H1 (cell line): ENCODE data around the gene GABPB2. TPM values are rescaled to one million over a fixed set of nuclear protein-coding genes. Genes with fewer than 3 reads are reported as not detected.

Experiments
- CTCF ChIA-PET: fragments of 300-600 bp; sonication (Branson Sonifier 250); formaldehyde crosslinking; loops from one replicate; lab custom pipeline; 2021; ENCODE audit not compliant: partially characterized antibody; lab: Charles Lee
- POLR2A ChIA-PET: fragments of 300-600 bp; sonication (Branson Sonifier 250); formaldehyde crosslinking; loops from one replicate; lab custom pipeline; 2021; ENCODE audit warnings: inconsistent platforms; ENCODE audit not compliant: partially characterized antibody; lab: Charles Lee
- DNase-seq, 2 experiments: peaks; one replicate each; pipeline versions ENCODE4 v3.0.0 to v3.0.0-alpha.2; 2010 to 2022; ENCODE audit warnings: low spot score in 2 of 2, low read depth in 1 of 2, mixed read lengths in 1 of 2
- FAIRE-seq: peaks from 2 replicates; lab custom pipeline; 2011; peaks lifted over from hg19 to GRCh38; lab: Jason Lieb, UNC
- H2AFZ ChIP-seq: 2 replicates; pipeline ENCODE4 v1.8.1; 2012; ENCODE audit warnings: low read length, inconsistent platforms
- H2AK5ac ChIP-seq: 2 replicates; pipeline ENCODE4 v1.6.1; 2013; ENCODE audit warnings: low read depth, low read length
- H2BK120ac ChIP-seq: replicated peaks from 2 replicates; pipeline ENCODE3; 2013; ENCODE audit warnings: low read depth, low read length, inconsistent platforms
- H2BK12ac ChIP-seq: 2 replicates; pipeline ENCODE4 v1.6.1; 2013; ENCODE audit warnings: low read depth, low read length
- H2BK15ac ChIP-seq: 2 replicates; pipeline ENCODE4 v1.6.1; 2013; ENCODE audit warnings: low read length
- H2BK20ac ChIP-seq: 2 replicates; pipeline ENCODE4 v1.6.1; 2013; ENCODE audit warnings: low read length
- H2BK5ac ChIP-seq: 2 replicates; pipeline ENCODE4 v1.6.1; 2013; ENCODE audit warnings: low read depth, low read length
- H3K14ac ChIP-seq: 2 replicates; pipeline ENCODE4 v1.6.1; 2013; ENCODE audit warnings: inconsistent platforms; ENCODE audit not compliant: insufficient read length
- H3K18ac ChIP-seq: 2 replicates; pipeline ENCODE4 v1.6.1; 2013; ENCODE audit warnings: low read length; ENCODE audit errors: extremely low read depth
- H3K23ac ChIP-seq: 2 replicates; pipeline ENCODE4 v1.6.1; 2013; ENCODE audit warnings: inconsistent platforms; ENCODE audit not compliant: insufficient read length
- H3K23me2 ChIP-seq: 2 replicates; pipeline ENCODE4 v1.6.1; 2013; ENCODE audit warnings: low read depth, low read length
- H3K27ac ChIP-seq: 2 replicates; pipeline ENCODE4 v1.6.1; 2011; ENCODE audit warnings: low read depth, low read length, inconsistent platforms
- H3K27me3 ChIP-seq, 4 experiments: replicated peaks in 1 of 4; 1 replicate in 1 of 4; 2 replicates in 3 of 4; pipeline versions ENCODE4 v1.6.1 to v1.8.1; 2011 to 2013; ENCODE audit warnings: low read length in 3 of 4, mild to moderate bottlenecking in 3 of 4, inconsistent platforms in 2 of 4, mixed read lengths in 2 of 4, moderate library complexity in 1 of 4; ENCODE audit not compliant: control insufficient read depth in 3 of 4, insufficient read depth in 3 of 4; ENCODE audit errors: extremely low read depth in 1 of 4
- H3K36me3 ChIP-seq, 4 experiments: 2 replicates each; pipeline versions ENCODE4 v1.6.1 to v1.8.1; 2011 to 2013; ENCODE audit warnings: mild to moderate bottlenecking in 4 of 4, low read length in 3 of 4, moderate library complexity in 2 of 4, control low read depth in 1 of 4, inconsistent platforms in 1 of 4; ENCODE audit not compliant: insufficient read depth in 4 of 4, control insufficient read depth in 2 of 4
- H3K4ac ChIP-seq: replicated peaks from 2 replicates; pipeline ENCODE3; 2013; ENCODE audit warnings: low read length, low read depth, mixed read lengths, inconsistent platforms; ENCODE audit not compliant: insufficient read length
- H3K4me1 ChIP-seq, 4 experiments: replicated peaks in 1 of 4; 1 replicate in 1 of 4; 2 replicates in 3 of 4; pipeline versions ENCODE4 v1.6.1 to v1.8.1; 2011 to 2013; ENCODE audit warnings: low read length in 3 of 4, inconsistent platforms in 2 of 4, mixed read lengths in 1 of 4; ENCODE audit not compliant: insufficient read depth in 4 of 4, control insufficient read depth in 3 of 4
- H3K4me2 ChIP-seq, 2 experiments: 2 replicates each; pipeline versions ENCODE4 v1.6.1 to v1.8.1; 2011 to 2013; ENCODE audit warnings: low read depth in 2 of 2, low read length in 2 of 2, control low read depth in 1 of 2, inconsistent platforms in 1 of 2, mild to moderate bottlenecking in 1 of 2; ENCODE audit not compliant: insufficient read depth in 1 of 2
- H3K4me3 ChIP-seq, 4 experiments: fragments of 200-600, 300-600 bp in 1 of 4; sonication (generic), shearing (Covaris generic), sonication (Bioruptor Twin) in 1 of 4; 2 replicates each; pipeline versions ENCODE4 v1.5.1 to v1.8.1; 2011 to 2016; ENCODE audit warnings: low read length in 4 of 4, low read depth in 3 of 4, control low read depth in 2 of 4, inconsistent platforms in 2 of 4, mild to moderate bottlenecking in 2 of 4, mixed read lengths in 1 of 4, moderate library complexity in 1 of 4; ENCODE audit not compliant: insufficient read depth in 2 of 4; ENCODE audit errors: extremely low read depth in 1 of 4
- H3K56ac ChIP-seq: replicated peaks from 2 replicates; pipeline ENCODE3; 2013; ENCODE audit warnings: low read depth, mild to moderate bottlenecking, mixed read lengths, low read length, inconsistent platforms; ENCODE audit not compliant: insufficient read length
- H3K79me1 ChIP-seq: 2 replicates; pipeline ENCODE4 v1.6.1; 2013; ENCODE audit warnings: low read depth, low read length, control low read depth
- H3K79me2 ChIP-seq, 2 experiments: 2 replicates each; pipeline versions ENCODE4 v1.6.1 to v1.8.1; 2012 to 2013; ENCODE audit warnings: low read length in 2 of 2, mild to moderate bottlenecking in 2 of 2, inconsistent platforms in 1 of 2; ENCODE audit not compliant: insufficient read depth in 2 of 2, control insufficient read depth in 1 of 2
- H3K9ac ChIP-seq, 4 experiments: replicated peaks in 1 of 4; 1 replicate in 1 of 4; 2 replicates in 3 of 4; pipeline versions ENCODE4 v1.6.1 to v1.8.1; 2011 to 2013; ENCODE audit warnings: low read depth in 3 of 4, low read length in 3 of 4, control low read depth in 2 of 4, mild to moderate bottlenecking in 2 of 4, moderate library complexity in 2 of 4, inconsistent platforms in 1 of 4; ENCODE audit errors: extremely low read depth in 1 of 4
- H3K9me3 ChIP-seq, 2 experiments: 2 replicates each; pipeline versions ENCODE4 v1.6.1 to v1.8.1; 2012 to 2013; ENCODE audit warnings: mild to moderate bottlenecking in 2 of 2, moderate library complexity in 2 of 2, control low read depth in 1 of 2, inconsistent platforms in 1 of 2, low read depth in 1 of 2, low read length in 1 of 2, mixed read lengths in 1 of 2; ENCODE audit not compliant: insufficient read depth in 2 of 2
- H4K20me1 ChIP-seq, 2 experiments: replicated peaks in 1 of 2; 2 replicates each; pipeline versions ENCODE3 to v1.8.1; 2011 to 2013; ENCODE audit warnings: inconsistent platforms in 2 of 2, low read length in 2 of 2, mild to moderate bottlenecking in 1 of 2; ENCODE audit not compliant: insufficient read depth in 2 of 2, control insufficient read depth in 1 of 2
- H4K5ac ChIP-seq: 2 replicates; pipeline ENCODE4 v1.6.1; 2013; ENCODE audit warnings: low read length, low read depth, mixed read lengths, inconsistent platforms; ENCODE audit not compliant: insufficient read length
- H4K8ac ChIP-seq: 2 replicates; pipeline ENCODE4 v1.8.0; 2013; ENCODE audit warnings: mild to moderate bottlenecking, moderate library complexity, low read length, inconsistent platforms; ENCODE audit not compliant: insufficient read depth; ENCODE audit errors: extremely low read depth
- H4K91ac ChIP-seq: replicated peaks from 2 replicates; pipeline ENCODE3; 2013; ENCODE audit warnings: low read length, mixed read lengths, inconsistent platforms; ENCODE audit not compliant: insufficient read length
- NRF1 ChIP-seq: IDR thresholded peaks from 2 replicates; pipeline ENCODE4 v1.6.1; 2011; ENCODE audit warnings: mild to moderate bottlenecking, low read depth, low read length, improper control_type of control experiment
- POLR2AphosphoS5 ChIP-seq: IDR thresholded peaks from 2 replicates; pipeline ENCODE4 v1.6.1; 2011; ENCODE audit warnings: low read depth, low read length
- WGBS, 2 experiments: shearing (Covaris generic) in 1 of 2; methylation state at CpG; one replicate each; pipeline versions ENCODE4 v1.1.6 to v1.1.7; 2013 to 2015; ENCODE audit warnings: low lambda C conversion rate in 2 of 2, mixed read lengths in 2 of 2, inconsistent platforms in 1 of 2, low coverage in 1 of 2, missing lambda C conversion rate in 1 of 2; ENCODE audit not compliant: insufficient replicate concordance in 2 of 2, insufficient coverage in 1 of 2, insufficient read length in 1 of 2; ENCODE audit errors: extremely low coverage in 1 of 2, missing lambda C conversion rate in 1 of 2; 5-methylcytosine and 5-hydroxymethylcytosine counted together
- polyA plus RNA-seq, 7 experiments: library from polyadenylated mRNA; depleted of rRNA in 3 of 7; stranded (reverse) in 5 of 7; unstranded in 2 of 7; fragments of >200 nt in 5 of 7; fragments of 200-250 nt in 2 of 7; gene quantifications; 1 replicate in 5 of 7; 2 replicates in 1 of 7; 4 replicates in 1 of 7; pipeline versions ENCODE4 v1.2.1 to v1.2.3, GENCODE V29; 2011 to 2013; ENCODE audit warnings: missing spikeins in 2 of 7, mixed read lengths in 2 of 7
- total RNA-seq: library from RNA; stranded (reverse); fragmentation: NEBNext Ultra II Directional; extraction: Animal tissue kit (Norgen Biotek cat#: 25700); gene quantifications from 2 replicates; pipeline ENCODE4 v1.2.1, GENCODE V29; 2021

The GABPB2 gene
- total and polyA plus RNA-seq, 2 of the 8 experiments (the other 6 are each of a cell fraction or from before 2014, with no cell fraction given), result 1.8 to 2.4 TPM

DNA sequence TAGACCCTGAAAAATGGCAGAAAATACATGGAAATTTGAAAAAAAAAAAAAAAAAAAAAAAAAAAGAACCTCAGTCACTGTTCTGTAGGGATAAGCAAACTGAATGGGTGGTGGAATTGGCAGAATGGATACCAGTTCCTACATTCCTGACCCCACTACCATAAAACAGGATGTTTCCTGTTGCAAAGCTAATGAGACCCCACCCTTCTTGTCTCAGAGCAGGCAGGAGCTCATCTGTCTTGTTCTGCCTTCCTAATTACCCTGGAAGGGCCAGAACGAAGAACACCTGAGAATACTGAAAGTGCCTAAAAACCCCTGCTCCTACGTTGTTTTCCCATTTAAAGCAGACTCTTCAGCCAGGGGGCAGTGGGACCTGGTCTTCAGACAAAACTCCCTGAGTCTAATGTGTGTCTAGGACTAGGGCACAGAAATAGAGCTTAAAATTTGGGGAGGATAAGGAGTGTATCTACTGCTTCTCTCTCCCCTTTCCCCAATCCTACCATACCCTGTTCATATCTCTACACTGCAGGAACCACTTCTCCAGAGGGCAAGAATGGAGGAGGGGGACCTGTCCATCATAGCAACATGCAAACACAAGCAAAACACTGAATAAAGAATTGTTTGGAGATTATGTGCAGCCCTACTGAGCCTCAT is 19.1 kb upstream of the GABPB2 start:
- no peak overlapping the region for H3K23ac ChIP-seq
- TF ChIP-seq NRF1 (no peak), POLR2AphosphoS5 (peak; percentile 5; the same call in 1 of the 2 replicates)
- TF ChIP-seq, all 59 proteins: peak for 1
- H3K9me3 ChIP-seq, result no peaks in the 10 kb centered on the region
- ChIA-PET CTCF (interaction anchor here (0.8 to 9.6 kb wide), 3 partner anchors 8 to 56 kb away, joined by 3 to 95 read pairs (median 3); partner anchors contain the start of genes CDC42SE1 and MLLT11), POLR2A (interaction anchor here (0.6 to 7.7 kb wide), 7 partner anchors 8 to 438 kb away, joined by 3 to 107 read pairs (median 3); partner anchors contain the start of genes BNIPL, CDC42SE1, LYSMD1 and MLLT11)
- H3K27ac ChIP-seq, result no peak overlapping the region
- no peak overlapping the region for H3K14ac ChIP-seq
- peaks cover 8% of the 10 kb centered on the region; the same call in 1 of the 2 replicates for H3K79me1 ChIP-seq
- no peak overlapping the region for H3K4me3 ChIP-seq
- no peak overlapping the region for H3K4ac ChIP-seq
- H3K27me3 ChIP-seq, result no peaks in the 10 kb centered on the region
- no peak overlapping the region for H4K91ac ChIP-seq
- H3K23me2 ChIP-seq, result peaks cover 8% of the 10 kb centered on the region; the same call in 1 of the 2 replicates
- no peak overlapping the region for H2BK120ac ChIP-seq
- H3K56ac ChIP-seq, result no peak overlapping the region
- H2AFZ ChIP-seq, result no peak overlapping the region
- no peak overlapping the region for H4K8ac ChIP-seq
- H2BK12ac ChIP-seq, result no peak overlapping the region
- no peak overlapping the region for H3K4me2 ChIP-seq
- peaks cover 0 to 7% (median 3%) of the 10 kb centered on the region in 4 experiments; a peak in 6 of 7 replicates for H3K4me1 ChIP-seq
- 87% methylated on average over 2 of the region's 2 CpGs; no CpG with 5 or more reads in 1 of the 2 experiments for WGBS, 2 experiments
- no peak overlapping the region for H2AK5ac ChIP-seq
- no peak overlapping the region for H4K5ac ChIP-seq
- H3K36me3 ChIP-seq, result peaks cover 16 to 60% (median 38%) of the 10 kb centered on the region in 4 experiments
- FAIRE-seq, result no peak
- no peak for DNase-seq
- peaks cover 0 to 3% of the 10 kb centered on the region in 2 experiments for H4K20me1 ChIP-seq
- H3K79me2 ChIP-seq, result peaks cover 0 to 6% of the 10 kb centered on the region in 2 experiments; a peak in 2 of 4 replicates
- no peak overlapping the region for H2BK20ac ChIP-seq
- no peak overlapping the region for H2BK15ac ChIP-seq
- no peak overlapping the region; a peak in 1 of 7 replicates for H3K9ac ChIP-seq
- no peak overlapping the region for H2BK5ac ChIP-seq
- H3K18ac ChIP-seq, result no peak overlapping the region
